Tibial artery (tissue), 4 donors: ENCODE measurements around the gene PLD2.

Source experiments
- DNase-seq, 2 donors: peaks; one replicate each; pipeline ENCODE4 v3.0.0-alpha.2; 2019
- H3K27ac ChIP-seq, 2 donors: fragments of 200-600 bp; sonication (generic) in 1 of 2; 1 replicate in 1 of 2; 2 replicates in 1 of 2; pipeline ENCODE4 v1.5.1; 2018 to 2019; ENCODE audit warnings: mild to moderate bottlenecking in 1 of 2
- H3K27me3 ChIP-seq, 2 donors: fragments of 200-600 bp; sonication (generic) in 1 of 2; one replicate each; pipeline versions ENCODE4 v1.5.1 to v1.6.0; 2016 to 2019
- H3K36me3 ChIP-seq, 3 donors: fragments of 200-600 bp; sonication (generic) in 2 of 3; one replicate each; pipeline ENCODE4 v1.5.1; 2016 to 2019; ENCODE audit warnings: mild to moderate bottlenecking in 2 of 3
- H3K4me1 ChIP-seq, 4 donors: fragments of 200-600 bp; sonication (generic) in 2 of 4; 1 replicate in 3 of 4; 2 replicates in 1 of 4; pipeline ENCODE4 v1.5.1; 2016 to 2019
- H3K4me3 ChIP-seq, 2 donors: fragments of 200-600 bp; sonication (generic) in 1 of 2; 1 replicate in 1 of 2; 2 replicates in 1 of 2; pipeline ENCODE4 v1.5.1; 2018 to 2019; ENCODE audit warnings: mild to moderate bottlenecking in 2 of 2
- H3K9me3 ChIP-seq, 3 donors: fragments of 200-600 bp; sonication (generic) in 1 of 3; one replicate each; pipeline ENCODE4 v1.5.1; 2016 to 2019
- intact Hi-C: fragments of 100-400 bp; cut with DNase I; formaldehyde crosslinking; loops from one replicate; pipeline ENCODE4 v1.15.0; 2023; ENCODE audit warnings: low total_unique reads
- TF ChIP-seq, protein P1 (sequence below), 2 experiments: fragments of 200-600 bp in 1 of 2; fragments of 450-650 bp in 1 of 2; IDR thresholded peaks; one replicate each; pipeline ENCODE4 v1.5.1; 2017 to 2019; ENCODE audit warnings: antibody characterized with exemption in 2 of 2, mild to moderate bottlenecking in 1 of 2, moderate library complexity in 1 of 2

Gene PLD2

GRCh38 chr17:4780325-4780955, 26.5 kb upstream of the PLD2 start:
- no peak for DNase-seq
- Histone ChIP-seq H3K36me3 (no peaks in the 10 kb centered on the region), H3K27ac (no peak overlapping the region), H3K4me3 (no peak overlapping the region), H3K4me1 (peaks cover 0 to 5% (median 5%) of the 10 kb centered on the region in 4 donors), H3K9me3 (no peaks in the 10 kb centered on the region), H3K27me3 (peaks cover 0 to 75% of the 10 kb centered on the region in 2 donors)
- TF ChIP-seq, protein P1, sequence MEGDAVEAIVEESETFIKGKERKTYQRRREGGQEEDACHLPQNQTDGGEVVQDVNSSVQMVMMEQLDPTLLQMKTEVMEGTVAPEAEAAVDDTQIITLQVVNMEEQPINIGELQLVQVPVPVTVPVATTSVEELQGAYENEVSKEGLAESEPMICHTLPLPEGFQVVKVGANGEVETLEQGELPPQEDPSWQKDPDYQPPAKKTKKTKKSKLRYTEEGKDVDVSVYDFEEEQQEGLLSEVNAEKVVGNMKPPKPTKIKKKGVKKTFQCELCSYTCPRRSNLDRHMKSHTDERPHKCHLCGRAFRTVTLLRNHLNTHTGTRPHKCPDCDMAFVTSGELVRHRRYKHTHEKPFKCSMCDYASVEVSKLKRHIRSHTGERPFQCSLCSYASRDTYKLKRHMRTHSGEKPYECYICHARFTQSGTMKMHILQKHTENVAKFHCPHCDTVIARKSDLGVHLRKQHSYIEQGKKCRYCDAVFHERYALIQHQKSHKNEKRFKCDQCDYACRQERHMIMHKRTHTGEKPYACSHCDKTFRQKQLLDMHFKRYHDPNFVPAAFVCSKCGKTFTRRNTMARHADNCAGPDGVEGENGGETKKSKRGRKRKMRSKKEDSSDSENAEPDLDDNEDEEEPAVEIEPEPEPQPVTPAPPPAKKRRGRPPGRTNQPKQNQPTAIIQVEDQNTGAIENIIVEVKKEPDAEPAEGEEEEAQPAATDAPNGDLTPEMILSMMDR (IDR thresholded peaks at IDR 0.05), result no peak
- intact Hi-C loops, result no loop called here

GRCh38 chr17:4782652-4783051, 24.3 kb upstream of the PLD2 start:
- intact Hi-C loops, result no loop called here
- TF ChIP-seq, protein P1 (IDR thresholded peaks at IDR 0.05), result no peak
- no peak for DNase-seq
- Histone ChIP-seq H3K9me3 (no peaks in the 10 kb centered on the region), H3K4me1 (peaks cover 0 to 27% (median 20%) of the 10 kb centered on the region in 4 donors), H3K36me3 (no peaks in the 10 kb centered on the region), H3K27me3 (peaks cover 0 to 71% of the 10 kb centered on the region in 2 donors), H3K4me3 (no peak overlapping the region), H3K27ac (no peak overlapping the region)

- H3K27ac ChIP-seq, result no peak overlapping the region
- no peak for DNase-seq
- H3K36me3 ChIP-seq, result no peaks in the 10 kb centered on the region
- intact Hi-C loops, result loop anchor here (5.0 kb wide), 3 partner anchors 47 to 97 kb away; partner anchors contain the start of genes MED11 and MINK1
- H3K27me3 ChIP-seq, result peaks cover 0 to 46% of the 10 kb centered on the region in 2 donors
- H3K9me3 ChIP-seq, result no peaks in the 10 kb centered on the region
- TF ChIP-seq, protein P1 (IDR thresholded peaks at IDR 0.05), result no peak
- peaks cover 0 to 42% (median 31%) of the 10 kb centered on the region in 4 donors for H3K4me1 ChIP-seq
- peak overlapping the region; percentile 9 to 33 for H3K4me3 ChIP-seq
These were observed 21.4 kb upstream of the PLD2 start for GRCh38 chr17:4785311-4786105.

DNA sequence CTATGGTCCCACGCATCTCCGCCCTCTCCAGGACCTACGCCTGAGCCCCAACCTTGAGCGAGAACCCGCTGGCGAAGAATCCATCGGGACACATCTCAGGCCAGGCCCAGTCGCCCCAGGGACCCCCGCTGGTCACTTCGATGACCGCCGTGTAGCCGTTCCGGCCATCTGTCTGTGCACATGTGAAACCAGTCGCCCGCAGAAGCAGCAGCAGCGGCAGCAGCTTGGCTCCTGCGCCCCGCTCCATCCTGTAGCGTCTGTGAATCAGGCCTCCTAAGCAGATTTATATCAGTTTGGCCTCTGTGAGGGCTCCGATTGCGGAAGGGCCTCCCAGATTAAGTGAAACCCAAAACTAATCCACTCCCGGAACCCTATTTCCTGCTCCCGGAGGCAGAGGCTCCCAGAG, 20.8 kb upstream of the PLD2 start, which contains the start of gene VMO1:
Gene VMO1 (minus strand): TSS at position 259 of the 406 bp plus-strand sequence. CDS start 12 bp downstream, at position 247.
- H3K4me3 ChIP-seq, result peak within 1 kb of the TSS; percentile 9 to 33
- DNase-seq, result no peak
- peaks cover 0 to 41% of the 10 kb centered on the region in 2 donors for H3K27me3 ChIP-seq
- H3K9me3 ChIP-seq, result no peaks in the 10 kb centered on the region
- intact Hi-C loops, result loop anchor here (5.0 kb wide), 3 partner anchors 46 to 96 kb away; partner anchors contain the start of genes MED11 and MINK1
- TF ChIP-seq, protein P1 (IDR thresholded peaks at IDR 0.05), result no peak
- no peaks in the 10 kb centered on the region for H3K36me3 ChIP-seq
- H3K27ac ChIP-seq, result no peak within 1 kb of the TSS
- H3K4me1 ChIP-seq, result peaks cover 0 to 46% (median 31%) of the 10 kb centered on the region in 4 donors

- TF ChIP-seq, protein P1 (IDR thresholded peaks at IDR 0.05), result no peak
- Histone ChIP-seq H3K27ac (no peak overlapping the region), H3K9me3 (no peaks in the 10 kb centered on the region), H3K27me3 (peaks cover 0 to 37% of the 10 kb centered on the region in 2 donors), H3K4me3 (peak overlapping the region; percentile 9 to 33), H3K4me1 (peaks cover 0 to 46% (median 31%) of the 10 kb centered on the region in 4 donors), H3K36me3 (no peaks in the 10 kb centered on the region)
- intact Hi-C loops, result loop anchor here (5.0 kb wide), 3 partner anchors 46 to 96 kb away; partner anchors contain the start of genes MED11 and MINK1
- DNase-seq, result no peak
These were observed 20.4 kb upstream of the PLD2 start for GRCh38 chr17:4786516-4786915.
